ENCODE results near the gene SHANK3.
"Not testable (repeated sequence)": the region's sequence is repeated elsewhere in the genome, so short reads cannot be mapped to it uniquely, and the experiment has no call there.

Gene SHANK3

GRCh38 chr22:50654664-50655063 is 18.0 kb upstream of the SHANK3 start:
- ATAC-seq, result not testable (repeated sequence)

GRCh38 chr22:50656122-50657070 is 16.2 kb upstream of the SHANK3 start:
- no peak for ATAC-seq

DNA sequence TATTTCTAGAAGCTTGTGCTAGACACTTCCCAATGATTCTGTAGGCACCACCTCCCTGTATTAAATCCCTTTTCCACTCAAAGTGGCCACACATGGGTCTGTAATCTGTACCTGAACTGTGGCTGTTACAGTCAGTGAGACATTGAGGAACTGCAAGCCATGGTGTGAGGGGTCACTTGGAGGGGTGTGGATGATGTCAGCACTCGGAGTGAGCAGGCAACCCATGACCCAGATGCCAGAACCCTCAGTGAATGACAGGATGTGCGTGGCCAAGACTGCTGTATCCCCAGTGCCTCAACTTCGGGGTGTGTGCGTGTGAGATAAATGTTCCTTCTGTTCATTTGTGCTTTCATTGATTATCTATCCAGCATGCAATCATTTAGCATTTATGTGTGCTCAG is 14.7 kb upstream of the SHANK3 start:
- ATAC-seq, result no peak

DNA sequence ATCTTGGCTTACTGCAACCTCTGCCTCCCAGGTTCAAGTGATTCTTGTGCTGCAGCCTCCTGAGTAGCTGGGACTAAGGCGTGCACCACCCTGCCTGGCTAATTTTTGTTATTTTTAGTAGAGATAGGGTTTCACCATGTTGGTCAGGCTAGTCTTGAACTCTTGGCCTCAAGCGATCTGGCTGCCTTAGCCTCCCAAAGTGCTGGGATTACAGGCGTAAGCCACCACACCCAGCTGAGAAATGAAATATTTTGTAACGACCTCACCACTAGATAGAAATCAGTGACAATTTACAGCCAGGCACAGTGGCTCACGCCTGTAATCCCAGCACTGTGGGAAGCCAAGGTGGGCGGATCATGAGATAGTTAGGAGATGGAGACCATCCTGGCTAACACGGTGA is 12.9 kb upstream of the SHANK3 start:
- not testable (repeated sequence) for ATAC-seq

DNA sequence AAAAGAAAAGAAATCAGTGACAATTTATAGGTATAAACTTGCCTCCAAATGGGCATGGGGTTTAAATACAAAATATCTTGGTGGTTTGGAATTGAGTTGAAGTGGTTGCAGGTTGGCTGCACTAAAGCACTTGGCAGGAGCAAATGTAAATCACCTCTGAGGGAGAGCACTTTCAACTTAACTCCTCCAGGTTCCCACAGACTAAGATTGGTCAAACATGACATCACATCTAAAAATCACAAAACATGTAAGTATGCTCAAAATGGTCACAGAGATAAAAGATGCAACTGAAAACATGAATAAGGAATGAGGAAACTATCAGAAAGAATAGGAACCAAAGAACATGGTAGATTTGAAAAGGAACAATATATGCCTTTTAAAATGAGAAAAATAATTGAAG is 12.3 kb upstream of the SHANK3 start:
- no peak for ATAC-seq

GRCh38 chr22:50665212-50665611 is 7.4 kb upstream of the SHANK3 start:
- ATAC-seq, result no peak

- no peak for ATAC-seq
Observed at GRCh38 chr22:50665738-50666137, 6.9 kb upstream of the SHANK3 start.

GRCh38 chr22:50670513-50670912 is 2.1 kb upstream of the SHANK3 start:
- ATAC-seq, result no peak

GRCh38 chr22:50670914-50671538 is 1.6 kb upstream of the SHANK3 start:
- ATAC-seq, result no peak

DNA sequence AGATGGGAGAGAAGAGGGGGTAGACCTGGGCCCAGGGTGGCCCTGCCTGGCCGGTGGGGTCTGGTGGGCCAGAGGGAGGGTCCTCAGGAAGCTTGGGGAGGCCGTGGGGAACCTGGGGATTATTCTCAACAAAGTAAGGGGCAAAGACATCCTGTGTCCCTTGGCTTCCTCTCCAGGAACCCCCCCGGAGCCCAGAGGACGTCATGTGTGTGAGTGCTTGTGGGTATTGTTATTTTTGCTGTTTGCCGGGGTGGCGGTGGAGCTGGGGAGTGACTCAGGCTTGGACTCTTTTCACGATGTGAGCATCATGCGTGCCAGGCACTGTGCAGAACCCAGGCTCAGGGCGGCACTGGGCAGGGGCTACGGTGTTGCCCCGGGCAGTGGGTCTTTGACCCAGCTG is 982 bp upstream of the SHANK3 start:
- no peak for ATAC-seq

DNA sequence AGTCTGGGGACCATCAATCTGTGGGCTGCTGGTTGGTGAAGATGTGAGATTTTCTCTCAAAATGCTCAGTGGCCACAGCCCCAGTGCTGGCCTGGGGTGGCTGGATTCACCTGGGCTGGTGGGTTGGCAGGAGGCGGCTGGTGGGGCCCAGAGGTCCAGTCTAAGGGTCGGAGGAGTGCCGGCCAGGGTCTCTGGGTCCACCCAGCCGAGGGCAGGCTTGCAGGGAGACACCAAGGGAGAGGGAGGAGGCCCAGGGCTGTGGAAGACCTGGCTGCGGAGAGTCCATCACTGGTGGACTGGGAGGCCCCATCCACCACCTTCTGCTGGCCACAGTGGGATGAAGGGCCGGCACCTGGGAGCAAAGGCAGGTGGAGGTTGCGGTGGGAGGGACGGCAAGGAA is 582 bp upstream of the SHANK3 start:
- no peak for ATAC-seq

GRCh38 chr22:50673231-50674129 is 857 bp downstream of the SHANK3 start:
- ATAC-seq, result no peak

- ATAC-seq, result no peak
Observed at GRCh38 chr22:50674130-50674500, 1.5 kb downstream of the SHANK3 start.

DNA sequence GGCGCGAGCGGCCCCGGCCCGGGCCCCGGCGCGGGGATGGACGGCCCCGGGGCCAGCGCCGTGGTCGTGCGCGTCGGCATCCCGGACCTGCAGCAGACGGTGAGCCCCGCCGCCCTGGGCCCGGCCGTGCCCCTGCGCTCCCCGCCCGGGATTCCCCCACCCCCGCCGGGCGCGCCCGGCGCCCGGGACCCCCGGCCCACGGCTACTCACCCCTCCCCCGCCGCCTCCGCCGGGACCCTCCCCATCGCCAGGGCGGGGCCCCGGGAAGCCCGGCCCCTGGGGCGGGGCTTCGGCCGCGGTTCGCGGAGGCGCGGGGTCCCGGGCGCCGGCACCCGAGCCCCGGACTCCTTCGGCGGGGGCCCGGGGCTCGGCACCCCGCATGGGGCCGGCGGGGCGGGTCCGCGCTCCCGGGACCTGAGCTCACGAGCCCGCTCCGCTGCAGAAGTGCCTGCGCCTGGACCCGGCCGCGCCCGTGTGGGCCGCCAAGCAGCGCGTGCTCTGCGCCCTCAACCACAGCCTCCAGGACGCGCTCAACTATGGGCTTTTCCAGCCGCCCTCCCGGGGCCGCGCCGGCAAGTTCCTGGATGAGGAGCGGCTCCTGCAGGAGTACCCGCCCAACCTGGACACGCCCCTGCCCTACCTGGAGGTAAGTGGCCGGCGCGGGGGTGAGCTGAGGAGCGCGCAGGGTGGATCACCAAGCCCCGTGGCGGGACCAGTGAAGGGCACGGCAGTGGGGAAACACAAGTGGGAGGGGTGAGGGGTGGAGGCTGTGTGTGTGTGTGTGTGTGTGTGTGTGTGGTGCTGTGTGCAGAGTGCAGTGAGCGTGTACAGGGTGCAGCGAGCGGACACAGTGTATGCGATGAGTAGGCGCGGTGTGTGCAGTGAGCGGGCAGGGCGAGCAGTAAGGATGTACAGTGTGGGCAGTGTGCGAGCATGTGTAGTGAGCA is 2.3 kb downstream of the SHANK3 start:
- ATAC-seq, result peak; percentile 29 to 34

DNA sequence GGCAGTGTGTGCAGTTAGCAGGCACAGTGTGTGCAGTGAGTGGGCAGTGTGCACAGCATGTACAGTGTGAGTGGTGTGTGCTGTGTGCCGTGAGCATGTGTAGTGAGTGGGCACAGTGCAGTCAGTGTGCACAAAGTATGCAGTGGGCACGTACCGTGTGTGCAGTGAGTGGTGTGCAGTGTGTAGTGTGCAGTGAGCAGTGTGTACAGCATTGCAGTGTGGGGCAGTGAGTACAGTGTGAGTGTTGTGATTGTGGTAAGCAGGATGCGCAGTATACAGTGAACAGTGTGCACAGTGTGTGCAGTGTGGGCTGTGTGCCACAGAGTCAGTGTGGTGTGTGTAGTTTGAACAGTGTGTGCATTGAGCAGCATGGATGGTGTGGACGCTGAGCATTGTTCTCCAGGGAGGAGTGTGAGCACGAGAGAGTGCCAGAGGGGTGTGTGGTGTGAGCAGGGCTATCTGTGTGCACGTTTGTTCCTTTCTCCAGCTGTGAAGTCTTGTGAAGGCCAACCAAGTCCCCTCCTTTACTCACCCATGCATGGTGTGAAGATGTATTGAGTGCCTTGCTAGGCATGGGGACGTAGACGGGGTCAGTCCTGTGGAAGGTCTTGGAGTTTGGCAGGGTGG is 3.0 kb downstream of the SHANK3 start:
- peak in 1 of 2 donors; percentile 30 for ATAC-seq

GRCh38 chr22:50676180-50676636 is 3.6 kb downstream of the SHANK3 start:
- no peak for ATAC-seq

- no peak for ATAC-seq
Observed at GRCh38 chr22:50676661-50677492, 4.3 kb downstream of the SHANK3 start.

DNA sequence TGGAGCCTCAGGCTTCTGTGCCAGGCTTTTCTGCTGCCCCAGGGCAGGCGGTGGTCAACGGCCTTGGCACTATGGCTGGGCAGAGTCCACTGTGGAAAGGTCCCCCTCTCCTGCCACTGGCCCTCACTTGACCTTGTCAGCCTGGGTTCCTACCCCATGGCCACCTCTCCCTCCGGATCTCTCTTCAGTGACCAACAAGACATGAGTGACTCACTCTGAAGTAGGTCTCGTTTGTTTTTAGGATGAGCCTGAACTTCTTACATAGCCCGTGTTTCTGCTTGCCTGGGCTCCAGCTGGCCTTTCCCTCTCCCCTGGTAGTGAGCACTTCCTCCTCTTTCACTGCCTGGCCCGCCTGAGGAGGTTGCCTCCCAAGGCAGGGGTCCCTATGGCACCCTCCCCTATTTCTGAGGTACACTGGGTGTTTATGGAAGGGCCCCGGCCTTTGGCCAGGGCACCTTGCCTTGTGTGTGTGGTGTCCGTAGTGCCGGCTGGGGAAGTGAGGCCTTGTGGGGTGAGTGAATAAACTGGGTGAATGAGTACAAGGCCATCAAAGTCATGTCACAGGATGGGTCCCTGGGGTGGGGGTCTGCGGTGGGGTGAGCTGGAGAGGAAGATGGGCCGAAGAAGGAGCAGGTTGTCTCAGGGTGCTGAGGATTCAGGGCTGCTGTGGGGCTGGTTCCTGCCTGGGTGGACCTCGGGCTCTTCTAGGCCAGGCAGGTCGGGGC is 5.0 kb downstream of the SHANK3 start:
- no peak for ATAC-seq

DNA sequence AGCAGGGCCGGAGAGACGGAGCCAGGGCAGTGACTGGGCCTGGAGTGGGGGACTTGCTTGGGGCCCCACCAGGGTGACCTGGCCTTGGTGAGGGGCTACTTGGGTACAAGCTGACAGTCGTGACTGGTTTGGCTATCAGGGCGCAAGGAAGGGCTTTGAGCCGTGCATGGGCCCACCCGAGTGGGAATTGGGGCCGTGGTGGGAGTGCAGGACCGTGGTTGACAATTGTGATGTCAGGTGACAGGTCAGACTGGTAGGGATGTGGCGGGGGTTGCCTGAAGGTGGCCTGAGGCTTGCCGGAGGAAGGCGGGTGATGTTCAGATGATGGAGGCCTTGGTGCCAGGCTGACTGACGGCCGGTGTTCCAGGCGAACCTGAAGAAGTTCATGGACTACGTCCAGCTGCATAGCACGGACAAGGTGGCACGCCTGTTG is 5.6 kb downstream of the SHANK3 start:
- no peak for ATAC-seq

Measured in activated CD4-positive, CD25-positive, alpha-beta regulatory T cell treated with anti-CD3 and anti-CD28 coated beads, Interleukin-2, amount 50 U/mL, for 24 hours (primary cell).